Right ventricle myocardium superior (tissue), 1 donor: ENCODE results near the gene ANGPTL4. TPM values are rescaled to one million over a fixed set of nuclear protein-coding genes. Genes with fewer than 3 reads are reported as not detected.
A peak's percentile ranks its signal among the peaks of the same experiment; 100 is the strongest.
"Not testable (repeated sequence)": the region's sequence is repeated elsewhere in the genome, so short reads cannot be mapped to it uniquely, and the experiment has no call there.

ENCODE experiments used
- ATAC-seq: fragments of 200-7000 bp; cut with Tn5 transposase; one replicate; pipeline ENCODE4 v1.9.1; 2020; ENCODE audit warnings: mild to moderate bottlenecking; ENCODE audit not compliant: poor library complexity
- DNase-seq: peaks from one replicate; pipeline ENCODE4 v3.0.0-alpha.2; 2020
- intact Hi-C: fragments of 100-400 bp; cut with DNase I; formaldehyde crosslinking; loops from one replicate; pipeline ENCODE4 v1.11.2; 2022
- total RNA-seq: library from RNA; stranded (reverse); fragmentation: NEBNext Ultra II Directional; extraction: Animal tissue kit (Norgen Biotek cat#: 25700); gene quantifications from one replicate; pipeline ENCODE4 v1.2.1, GENCODE V29; 2021
- donor health status: DM: no; HTN: yes; CAD: no; lungs with severe emphysema.

The ANGPTL4 gene
- total RNA-seq, 1 donor from 2014 or later = 13.9 TPM

DNA sequence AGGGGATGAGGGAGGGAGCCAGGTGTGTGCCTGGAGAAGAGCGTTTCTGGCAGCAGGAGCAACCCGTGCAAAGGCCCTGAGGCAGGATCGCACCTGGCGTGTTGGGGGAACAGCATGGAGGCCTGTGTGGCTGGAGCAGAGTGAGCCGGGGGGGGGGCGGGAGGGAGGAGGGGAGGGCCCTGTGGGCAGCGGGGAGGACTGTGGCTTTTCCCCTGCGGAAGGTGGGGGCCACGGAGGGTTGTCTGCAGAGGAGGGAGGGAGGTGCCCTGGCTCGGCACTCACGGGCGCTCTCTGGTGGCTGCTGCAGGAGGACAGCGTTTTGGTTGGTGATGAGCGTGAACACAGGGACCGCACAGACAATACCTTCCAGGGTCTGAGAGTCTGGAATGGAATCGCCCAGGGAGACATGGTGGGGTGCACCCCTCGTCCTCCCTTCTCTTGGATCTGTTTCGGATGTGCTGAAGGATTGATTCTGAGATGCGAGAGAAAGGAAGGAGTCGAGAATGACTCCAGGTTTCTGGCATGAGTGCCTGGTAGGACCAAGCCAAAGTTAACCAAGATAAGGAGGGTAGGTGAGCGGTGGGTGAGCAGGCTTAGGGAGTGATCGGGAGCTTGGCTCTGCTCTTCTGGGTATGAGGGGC, 32.7 kb downstream of the ANGPTL4 start:
- ATAC-seq = peak; percentile 38
- peak; percentile 81 for DNase-seq
- intact Hi-C loops = loop anchor here (5.0 kb wide), 1 partner anchor 39 kb away; no protein-coding TSS in a partner anchor

DNA sequence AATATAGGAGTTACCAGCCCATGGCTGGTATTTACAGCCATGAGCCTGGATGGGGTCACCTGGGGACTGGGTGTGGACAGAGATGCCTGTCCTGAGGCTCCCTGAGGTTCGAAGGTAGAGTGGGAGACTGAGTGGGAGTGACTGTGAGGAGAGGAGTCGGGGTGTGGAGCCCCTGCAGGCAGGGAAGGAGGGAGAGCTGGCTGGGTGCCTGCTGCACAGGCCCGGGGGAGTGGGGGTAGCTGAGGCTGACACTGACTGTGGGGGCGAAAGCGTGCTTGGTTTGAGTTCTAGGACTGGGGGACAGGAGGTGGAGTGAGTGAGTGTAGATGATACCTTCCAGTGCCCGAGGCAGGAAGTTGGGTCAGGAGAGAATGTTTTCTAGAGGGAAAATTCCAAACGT, 33.3 kb downstream of the ANGPTL4 start:
- ATAC-seq (no peak), DNase-seq (no peak)
- intact Hi-C loops = loop anchor here (5.0 kb wide), 1 partner anchor 40 kb away; no protein-coding TSS in a partner anchor

DNA sequence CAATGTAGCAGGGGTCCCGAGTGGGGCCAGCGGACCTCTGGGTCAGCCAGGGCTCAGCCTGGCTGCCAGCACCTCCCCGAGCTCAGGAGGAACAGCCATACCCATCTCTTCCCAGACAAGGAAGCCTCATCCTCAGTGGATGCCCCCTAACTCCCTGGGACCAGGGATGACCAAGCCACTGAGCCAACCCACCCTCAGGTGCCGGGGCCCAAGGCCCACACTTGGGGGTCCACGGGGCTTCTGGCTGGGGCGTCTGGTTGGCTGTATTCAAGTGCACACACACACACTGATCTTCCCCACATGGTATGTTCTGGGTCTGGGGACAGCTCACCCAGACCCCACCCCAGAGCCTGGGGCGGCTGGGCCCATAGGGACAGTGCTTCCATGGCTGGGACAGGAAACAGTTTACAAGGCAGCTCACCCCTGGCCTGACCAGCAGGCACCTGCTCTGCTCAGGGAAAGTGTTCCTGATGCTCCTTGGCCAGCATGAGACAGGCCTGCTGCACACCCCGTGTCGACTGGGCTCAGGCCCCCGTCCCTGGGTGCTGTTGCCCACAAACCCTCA, 33.9 kb downstream of the ANGPTL4 start:
- DNase-seq = no peak
- intact Hi-C loops = loop anchor here (5.0 kb wide), 1 partner anchor 41 kb away; no protein-coding TSS in a partner anchor
- ATAC-seq = peak; percentile 7

DNA sequence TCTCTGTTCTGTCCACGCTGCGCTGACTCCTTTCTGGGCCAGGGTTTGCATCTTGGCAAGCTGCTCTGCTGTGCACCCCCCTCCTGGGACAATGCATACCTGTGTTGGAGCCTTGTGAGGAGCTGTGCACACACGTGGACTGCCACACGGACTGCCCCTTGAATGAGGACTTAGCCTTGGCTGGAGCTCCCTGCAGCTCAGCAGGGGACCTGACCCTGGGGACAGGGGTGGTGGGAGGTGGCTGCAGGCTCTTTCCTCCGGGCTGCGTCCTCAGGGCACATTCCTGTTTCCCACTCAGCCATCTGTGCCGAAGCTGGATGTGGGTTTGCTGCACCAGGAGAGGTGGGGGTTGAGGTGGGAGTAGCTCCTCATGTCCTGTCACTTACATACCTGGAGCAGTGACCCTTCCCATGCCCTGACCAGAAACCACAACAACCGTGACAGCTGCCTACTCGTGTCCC, 34.4 kb downstream of the ANGPTL4 start:
- ATAC-seq (peak; percentile 5), DNase-seq (no peak)
- intact Hi-C loops = loop anchor here (5.0 kb wide), 1 partner anchor 41 kb away; no protein-coding TSS in a partner anchor

DNA sequence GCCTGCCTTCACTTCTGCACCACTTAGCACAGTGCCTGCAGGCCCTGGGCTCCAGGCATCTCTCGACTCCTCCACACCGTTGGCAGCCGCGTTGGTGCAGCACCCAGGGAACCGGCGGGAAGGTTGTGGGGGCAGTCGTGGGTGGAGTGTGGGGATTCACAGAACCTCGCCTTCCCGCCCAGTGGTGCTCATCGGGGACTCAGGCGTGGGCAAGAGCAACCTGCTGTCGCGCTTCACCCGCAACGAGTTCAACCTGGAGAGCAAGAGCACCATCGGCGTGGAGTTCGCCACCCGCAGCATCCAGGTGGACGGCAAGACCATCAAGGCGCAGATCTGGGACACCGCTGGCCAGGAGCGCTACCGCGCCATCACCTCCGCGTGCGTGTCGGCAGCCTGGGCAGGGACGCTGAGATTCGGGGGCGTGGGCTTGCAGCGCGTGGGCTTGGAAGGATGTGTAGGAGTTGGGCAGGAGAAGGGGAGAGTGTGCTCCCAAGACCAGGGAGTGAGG, 35.8 kb downstream of the ANGPTL4 start:
- intact Hi-C loops = loop anchor here (5.0 kb wide), 1 partner anchor 42 kb away; no protein-coding TSS in a partner anchor
- no peak for DNase-seq
- ATAC-seq = no peak

DNA sequence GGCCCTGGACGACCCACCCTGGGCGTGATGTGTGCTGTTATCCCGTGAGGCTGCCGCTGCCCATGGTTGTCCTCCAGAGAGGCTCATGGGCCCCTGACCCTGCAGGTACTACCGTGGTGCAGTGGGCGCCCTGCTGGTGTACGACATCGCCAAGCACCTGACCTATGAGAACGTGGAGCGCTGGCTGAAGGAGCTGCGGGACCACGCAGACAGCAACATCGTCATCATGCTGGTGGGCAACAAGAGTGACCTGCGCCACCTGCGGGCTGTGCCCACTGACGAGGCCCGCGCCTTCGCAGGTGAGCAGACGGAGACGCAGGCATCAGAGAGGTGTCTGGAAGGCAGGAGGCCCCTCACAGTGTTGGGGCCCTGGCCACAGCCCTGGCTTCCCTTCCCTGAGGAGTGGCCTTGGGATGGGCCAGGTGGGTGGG, 38.0 kb downstream of the ANGPTL4 start:
- intact Hi-C loops = no loop called here
- peak; percentile 45 for DNase-seq
- ATAC-seq = no peak

DNA sequence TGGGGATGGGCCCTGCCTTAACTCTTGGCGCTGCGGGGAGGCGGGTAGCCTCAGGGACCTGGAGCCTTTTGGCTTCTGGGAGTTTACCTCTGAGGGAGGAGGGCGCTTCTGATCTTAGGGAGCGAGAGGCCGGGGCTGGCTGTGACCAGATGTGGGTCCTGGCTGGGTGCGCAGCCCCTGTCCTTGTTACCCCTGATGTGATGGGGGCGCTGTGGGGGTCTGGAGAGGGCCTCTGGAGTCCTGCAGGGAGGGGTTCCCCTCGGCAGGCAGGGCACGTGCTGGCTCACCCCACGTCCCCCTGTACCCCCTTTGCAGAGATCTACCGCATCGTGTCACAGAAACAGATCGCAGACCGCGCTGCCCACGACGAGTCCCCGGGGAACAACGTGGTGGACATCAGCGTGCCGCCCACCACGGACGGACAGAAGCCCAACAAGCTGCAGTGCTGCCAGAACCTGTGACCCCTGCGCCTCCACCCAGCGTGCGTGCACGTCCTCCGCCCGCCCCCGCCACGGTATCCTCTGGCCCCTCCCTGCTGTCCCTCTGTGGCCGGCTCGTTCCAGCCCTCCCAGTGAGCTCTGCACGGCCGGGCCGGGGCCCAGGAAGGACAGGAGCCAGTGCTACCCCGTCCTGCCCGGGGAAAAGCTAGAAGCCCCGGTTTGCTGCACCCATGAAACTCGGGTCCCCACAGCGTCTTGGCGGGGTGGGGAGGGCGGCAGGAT, 39.3 kb downstream of the ANGPTL4 start:
- intact Hi-C loops = no loop called here
- ATAC-seq = no peak
- no peak for DNase-seq

DNA sequence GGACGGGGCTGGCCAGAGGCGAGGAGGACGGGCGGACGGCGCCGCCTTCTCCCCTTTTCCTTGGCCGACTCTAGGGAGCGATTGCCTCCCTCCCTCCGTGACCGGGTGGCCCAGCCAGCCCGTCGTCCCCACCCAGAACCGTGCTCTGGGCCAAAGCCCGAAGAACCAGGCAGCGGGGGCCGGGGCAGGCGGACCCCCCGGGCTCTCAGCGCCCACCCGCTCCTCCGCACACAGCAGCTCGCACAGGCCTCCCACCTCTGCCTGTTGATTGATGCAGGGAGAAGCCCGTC, 39.8 kb downstream of the ANGPTL4 start:
- intact Hi-C loops = no loop called here
- no peak for DNase-seq
- ATAC-seq = no peak

DNA sequence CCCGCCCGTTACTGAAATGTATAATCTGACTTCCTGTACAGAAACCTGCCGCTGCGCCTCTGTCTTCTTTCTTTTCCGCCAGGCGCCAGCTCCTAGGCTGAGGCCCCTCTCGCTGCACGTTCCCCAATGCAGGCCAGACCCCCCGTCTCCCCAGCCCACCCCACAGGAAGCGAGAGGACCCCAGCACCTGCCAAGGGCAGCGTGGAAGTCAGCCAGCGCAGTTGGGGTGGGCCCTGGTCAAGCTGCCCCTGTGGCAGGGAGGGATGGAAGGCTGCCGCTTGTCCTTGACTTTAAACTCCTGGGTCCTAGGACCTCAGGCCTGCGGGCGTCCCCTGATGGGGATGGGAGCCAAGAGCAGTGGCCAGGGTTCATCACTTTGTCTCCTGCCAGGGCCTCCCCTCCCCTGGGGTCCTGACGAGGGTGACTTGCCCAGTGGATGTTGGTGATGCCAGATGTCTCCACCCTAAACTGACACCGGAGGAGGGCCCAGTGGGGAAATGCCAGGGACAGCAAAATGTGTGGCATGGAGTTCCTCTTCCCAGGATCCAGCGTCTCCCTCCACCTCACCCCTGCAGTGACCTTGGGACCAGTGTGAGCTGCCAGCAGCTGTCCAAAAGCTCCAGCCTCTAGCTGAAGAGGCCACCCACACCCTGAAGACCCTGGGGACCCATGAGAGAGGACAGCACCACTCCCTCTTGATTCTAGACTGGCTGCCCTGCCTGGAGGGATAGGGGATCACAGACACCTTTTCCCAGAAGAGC, 40.6 kb downstream of the ANGPTL4 start:
- peak; percentile 68 for ATAC-seq
- no peak for DNase-seq
- intact Hi-C loops = no loop called here

DNA sequence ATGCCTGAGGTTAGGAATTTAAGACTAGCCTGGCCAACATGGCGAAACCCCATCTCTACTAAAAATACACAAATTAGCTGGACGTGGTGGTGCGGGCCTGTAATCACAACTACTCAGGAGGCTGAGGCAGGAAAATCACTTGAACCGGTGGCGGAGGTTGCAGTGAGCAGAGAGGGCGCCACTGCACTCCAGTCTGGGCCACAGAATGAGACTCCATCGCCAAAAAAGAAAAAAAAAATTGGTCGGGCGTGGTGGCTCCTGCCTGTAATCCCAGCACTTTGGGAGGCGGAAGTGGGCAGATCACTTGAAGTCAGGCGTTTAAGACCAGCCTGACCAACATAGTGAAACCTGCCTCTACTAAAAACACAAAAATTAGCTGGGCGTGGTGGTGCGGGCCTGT, 46.8 kb downstream of the ANGPTL4 start:
- not testable (repeated sequence) for DNase-seq, ATAC-seq
- intact Hi-C loops = loop anchor here (5.0 kb wide), 1 partner anchor 97 kb away; no protein-coding TSS in a partner anchor

DNA sequence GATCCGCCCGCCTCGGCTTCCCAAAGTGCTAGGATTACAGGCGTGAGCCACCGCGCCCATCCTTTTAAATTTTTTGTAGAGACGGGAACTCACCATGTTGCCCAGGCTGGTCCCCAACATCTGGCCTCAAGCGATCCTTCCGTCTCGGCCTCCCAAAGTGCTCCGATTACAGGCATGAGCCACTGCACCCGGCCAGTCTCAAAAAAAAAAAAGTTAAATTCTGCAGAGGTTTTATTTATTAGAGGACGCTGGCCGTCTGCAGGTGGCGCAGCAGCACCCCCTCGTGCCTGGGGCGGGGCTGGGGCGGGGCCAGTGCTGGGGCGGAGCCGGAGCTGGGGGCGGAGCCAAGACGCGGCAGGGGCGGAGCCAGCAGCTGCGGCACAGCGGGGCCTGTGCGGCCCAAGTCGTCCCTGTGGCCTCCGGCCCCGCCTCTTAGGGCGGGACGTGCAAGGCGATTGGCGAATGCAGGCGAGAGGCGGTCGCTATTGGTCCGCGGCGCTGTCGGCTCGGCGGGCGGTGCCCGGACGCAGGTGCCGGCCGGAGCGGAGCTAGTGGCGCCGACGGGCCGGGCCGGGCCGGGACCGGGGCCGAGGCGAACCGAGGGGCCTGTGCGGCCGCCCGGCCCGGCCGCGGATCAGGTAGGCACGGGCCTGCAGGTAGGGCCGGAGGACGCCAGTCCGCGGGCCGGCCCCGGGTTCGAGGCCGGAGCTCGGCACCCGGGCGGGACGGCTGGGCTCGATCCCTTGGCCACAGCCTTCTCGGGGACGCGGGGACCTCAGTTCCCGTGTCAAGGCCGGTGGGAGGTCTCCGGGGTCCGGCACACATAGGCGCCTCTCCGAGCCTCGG, 49.1 kb downstream of the ANGPTL4 start, which contains the start of gene MARCHF2:
TSS of gene MARCHF2 (plus strand) at position 523 of the 846 bp plus-strand sequence. CDS start 8,536 bp downstream, outside the sequence.
- DNase-seq = peak; percentile 99
- intact Hi-C loops = loop anchor here (5.0 kb wide), 1 partner anchor 94 kb away; no protein-coding TSS in a partner anchor
- ATAC-seq = peak; percentile 99

DNA sequence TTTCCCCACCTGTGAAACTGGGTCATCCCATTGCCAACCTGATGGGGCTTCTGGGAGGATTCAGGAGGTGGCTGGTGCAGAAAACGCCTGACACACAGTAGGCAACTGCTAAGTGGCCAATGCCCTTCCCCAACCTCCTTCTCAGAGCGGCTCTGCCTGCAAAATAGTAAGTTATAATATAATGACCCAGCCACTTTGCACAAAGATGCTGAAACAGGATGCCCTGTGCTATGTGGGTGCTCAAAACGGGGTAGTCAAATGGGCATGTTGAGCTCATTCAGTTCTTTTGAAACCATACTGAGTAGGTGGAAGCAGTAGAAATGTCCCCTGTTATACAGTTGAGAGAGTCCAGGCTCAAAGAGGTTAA, 49.7 kb downstream of the ANGPTL4 start:
- intact Hi-C loops = loop anchor here (5.0 kb wide), 1 partner anchor 94 kb away; no protein-coding TSS in a partner anchor
- ATAC-seq (no peak), DNase-seq (no peak)

DNA sequence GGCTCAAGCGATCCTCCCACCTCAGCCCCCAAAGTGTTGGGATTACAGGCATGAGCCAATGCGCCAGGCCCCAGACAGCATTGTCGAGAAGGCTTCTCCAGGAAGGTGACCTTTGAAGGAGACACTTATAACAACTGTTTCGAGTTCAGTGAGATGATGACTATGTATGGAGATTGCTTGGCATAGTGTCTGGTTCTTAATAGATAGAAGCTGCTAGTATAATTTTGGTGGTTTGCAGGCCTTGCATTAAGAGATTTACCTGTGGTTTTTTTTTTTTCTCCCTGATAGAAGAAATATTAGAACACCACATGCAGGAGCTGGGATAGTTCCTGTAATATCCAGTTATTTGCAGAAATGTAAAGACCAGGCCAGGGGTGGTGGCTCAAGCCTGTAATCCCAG, 52.8 kb downstream of the ANGPTL4 start:
- DNase-seq = no peak
- intact Hi-C loops = no loop called here

DNA sequence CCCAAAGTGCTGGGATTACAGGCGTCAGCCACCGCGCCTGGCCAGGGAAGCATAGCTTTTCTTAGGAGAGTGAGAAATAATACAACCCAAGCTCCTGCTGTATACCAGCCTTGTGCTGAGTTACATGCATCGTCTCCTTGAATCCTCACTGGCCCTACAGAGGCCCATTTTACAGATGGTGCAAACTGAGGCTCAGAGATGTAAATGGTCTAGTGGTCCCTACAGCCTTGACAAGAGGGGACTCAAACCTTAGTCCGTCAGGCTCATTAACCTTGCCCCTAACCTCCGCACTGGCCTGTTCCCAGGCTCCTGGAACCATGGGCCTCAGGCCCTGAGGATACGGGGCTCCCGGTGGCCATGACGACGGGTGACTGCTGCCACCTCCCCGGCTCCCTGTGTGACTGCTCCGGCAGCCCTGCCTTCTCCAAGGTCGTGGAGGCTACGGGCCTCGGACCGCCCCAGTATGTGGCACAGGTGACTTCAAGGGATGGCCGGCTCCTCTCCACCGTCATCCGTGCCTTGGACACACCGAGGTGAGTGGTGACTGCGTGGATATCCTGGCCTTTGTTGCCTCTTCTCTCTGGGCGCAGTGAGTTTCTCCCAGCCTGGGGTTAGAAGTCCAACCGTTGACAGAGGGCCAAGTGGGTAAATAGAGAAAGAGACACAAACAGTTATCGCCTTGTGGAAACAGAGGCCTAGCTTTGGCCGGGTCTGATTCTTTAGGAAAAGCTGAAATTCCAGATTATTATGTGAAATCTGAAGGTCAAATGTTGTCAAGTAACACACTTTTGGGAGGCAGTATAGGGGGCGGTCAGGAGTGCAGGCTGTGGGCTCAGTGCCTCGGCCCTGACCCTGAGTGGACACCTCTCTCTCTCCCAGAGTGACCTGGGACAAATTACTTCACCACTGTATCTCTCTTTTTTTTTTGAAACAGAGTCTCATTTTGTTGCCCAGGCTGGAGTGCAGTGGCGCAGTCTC, 57.8 kb downstream of the ANGPTL4 start:
- ATAC-seq (no peak), DNase-seq (no peak)
- intact Hi-C loops = no loop called here

More for the DNA sequence above, 52.8 kb downstream of the ANGPTL4 start:
- no peak for ATAC-seq

DNA sequence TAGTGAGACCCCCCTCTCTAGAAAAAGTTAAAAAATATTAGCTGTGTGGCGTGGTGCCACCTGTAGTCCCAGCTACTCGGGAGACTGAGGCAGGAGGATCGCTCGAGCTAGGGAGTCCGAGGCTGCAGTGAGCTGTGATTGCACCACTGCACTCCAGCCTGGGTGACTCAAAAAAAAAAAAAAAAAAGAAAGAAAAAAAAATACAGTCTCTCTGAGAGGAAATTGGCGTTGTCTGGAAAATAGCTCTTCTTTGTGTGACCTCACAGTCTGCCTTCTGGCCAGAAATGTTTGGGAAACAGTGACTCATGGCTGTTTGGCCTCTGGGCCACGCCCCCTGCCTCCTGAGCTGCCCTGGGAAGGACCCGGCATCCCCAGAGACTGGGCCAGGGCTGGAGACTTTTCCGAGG, 59.9 kb downstream of the ANGPTL4 start:
- peak; percentile 97 for ATAC-seq
- peak; percentile 95 for DNase-seq
- intact Hi-C loops = no loop called here
